Hepatocyte (in vitro differentiated cells): ENCODE measurements around the gene KIAA1958. TPM values are rescaled to one million over a fixed set of nuclear protein-coding genes. Genes with fewer than 3 reads are reported as not detected.
A peak's percentile ranks its signal among the peaks of the same experiment; 100 is the strongest.
"Not testable (repeated sequence)": the region's sequence is repeated elsewhere in the genome, so short reads cannot be mapped to it uniquely, and the experiment has no call there.

Experiments
- DNase-seq: peaks from one replicate; pipeline ENCODE4 v3.0.0-alpha.2; 2016; ENCODE audit warnings: low spot score
- H2AFZ ChIP-seq: fragments of 200-600 bp; sonication (generic); 2 replicates; pipeline ENCODE4 v1.6.0; 2016; ENCODE audit warnings: antibody characterized with exemption, mild to moderate bottlenecking
- H3K27ac ChIP-seq: fragments of 200-600 bp; sonication (generic); 2 replicates; pipeline ENCODE4 v1.5.1; 2016; ENCODE audit warnings: mild to moderate bottlenecking
- H3K27me3 ChIP-seq: fragments of 200-600 bp; sonication (generic); 2 replicates; pipeline ENCODE4 v1.6.1; 2016
- H3K36me3 ChIP-seq: fragments of 200-600 bp; sonication (generic); replicated peaks from 2 replicates; pipeline ENCODE4 v1.5.1; 2016; ENCODE audit warnings: low read depth; ENCODE audit not compliant: insufficient read depth
- H3K4me1 ChIP-seq: fragments of 200-600 bp; sonication (generic); 2 replicates; pipeline ENCODE4 v1.5.1; 2016; ENCODE audit warnings: mild to moderate bottlenecking, moderate library complexity; ENCODE audit not compliant: insufficient read depth
- H3K4me2 ChIP-seq: fragments of 200-600 bp; sonication (generic); 2 replicates; pipeline ENCODE4 v1.6.0; 2016
- H3K4me3 ChIP-seq: fragments of 200-600 bp; sonication (generic); 2 replicates; pipeline ENCODE4 v1.5.1; 2016; ENCODE audit warnings: mild to moderate bottlenecking
- H3K79me2 ChIP-seq: fragments of 200-600 bp; sonication (generic); 2 replicates; pipeline ENCODE4 v1.6.0; 2017; ENCODE audit warnings: mild to moderate bottlenecking
- H3K9me2 ChIP-seq: fragments of 200-600 bp; sonication (generic); replicated peaks from 2 replicates; pipeline ENCODE4 v1.6.0; 2017; ENCODE audit warnings: mild to moderate bottlenecking; ENCODE audit not compliant: insufficient read depth
- H3K9me3 ChIP-seq: fragments of 200-600 bp; sonication (generic); 2 replicates; pipeline ENCODE4 v1.5.1; 2016; ENCODE audit warnings: low read depth, mild to moderate bottlenecking
- H4K20me1 ChIP-seq: fragments of 200-600 bp; sonication (generic); 2 replicates; pipeline ENCODE4 v1.6.0; 2016; ENCODE audit warnings: mild to moderate bottlenecking; ENCODE audit not compliant: insufficient read depth, poor library complexity, severe bottlenecking
- EZH2 ChIP-seq: fragments of 200-600 bp; sonication (generic); IDR thresholded peaks from 2 replicates; pipeline ENCODE4 v1.6.1; 2016; ENCODE audit warnings: antibody characterized with exemption, mild to moderate bottlenecking, borderline replicate concordance
- EZH2phosphoT487 ChIP-seq: fragments of 200-600 bp; sonication (generic); IDR thresholded peaks from one replicate; pipeline ENCODE4 v1.6.1; 2018; ENCODE audit warnings: antibody characterized with exemption, mild to moderate bottlenecking, low read depth, moderate library complexity; ENCODE audit not compliant: unreplicated experiment, severe bottlenecking
- WGBS: methylation state at CpG from one replicate; pipeline ENCODE4 v1.1.6; 2016; ENCODE audit warnings: low lambda C conversion rate; ENCODE audit errors: missing lambda C conversion rate; 5-methylcytosine and 5-hydroxymethylcytosine counted together
- polyA plus RNA-seq: library from polyadenylated mRNA; unstranded; fragments of >200 nt; fragmentation: Nextera tagmentation; extraction: Ambion mirVana; gene quantifications from 2 replicates; pipeline ENCODE4 v1.2.1, GENCODE V29; 2016
- total RNA-seq: library from RNA; depleted of rRNA; stranded (reverse); fragments of >200 nt; gene quantifications from 2 replicates; pipeline ENCODE4 v1.2.3, GENCODE V29; 2014
- TF ChIP-seq, protein P1 (sequence below): fragments of 200-600 bp; sonication (generic); IDR thresholded peaks from 2 replicates; pipeline ENCODE4 v1.5.1; 2016; ENCODE audit warnings: antibody characterized with exemption, mild to moderate bottlenecking; ENCODE audit not compliant: poor library complexity

Gene KIAA1958
- total and polyA plus RNA-seq, 2 experiments from 2014 or later, result 3.5 to 10.1 TPM

- no peaks in the 10 kb centered on the region for H3K36me3 ChIP-seq
- no peaks in the 10 kb centered on the region for H3K9me2 ChIP-seq
- H3K27ac ChIP-seq, result peak overlapping the region; percentile 85
- TF ChIP-seq EZH2phosphoT487 (no peak), EZH2 (no peak)
- DNase-seq, result no peak
- no peaks in the 10 kb centered on the region for H3K9me3 ChIP-seq
- 82% methylated on average over 2 of the region's 2 CpGs for WGBS
- H3K4me3 ChIP-seq, result no peak overlapping the region
- peaks cover 2% of the 10 kb centered on the region for H4K20me1 ChIP-seq
- peaks cover 37% of the 10 kb centered on the region for H3K4me1 ChIP-seq
- H3K27me3 ChIP-seq, result no peaks in the 10 kb centered on the region
- H3K79me2 ChIP-seq, result peaks cover 67% of the 10 kb centered on the region
- no peak overlapping the region for H2AFZ ChIP-seq
- H3K4me2 ChIP-seq, result peak overlapping the region; percentile 23
Measured at GRCh38 chr9:112508377-112508776, 21.8 kb downstream of the KIAA1958 start.

DNA sequence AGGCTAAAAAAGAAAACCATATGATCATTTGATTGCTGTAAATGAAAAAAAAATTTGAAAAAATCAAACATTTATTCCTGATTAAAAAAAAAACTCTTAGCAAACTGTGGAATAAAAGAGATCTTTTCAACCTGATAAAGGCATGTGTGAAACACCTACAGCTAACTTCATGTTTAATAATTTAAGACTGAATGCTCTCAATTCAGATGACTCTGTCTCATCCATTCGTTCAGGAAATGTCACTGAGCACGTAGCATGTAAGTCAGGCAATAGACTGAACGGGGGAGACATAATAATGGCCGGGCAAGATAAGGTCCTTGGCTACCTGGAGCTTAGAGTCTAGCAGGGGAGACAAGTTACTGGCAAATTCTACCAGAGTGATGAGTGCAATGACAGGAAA lies 25.8 kb downstream of the KIAA1958 start:
- H3K27ac ChIP-seq, H3K4me3 ChIP-seq, H3K27me3 ChIP-seq, H3K9me3 ChIP-seq, H2AFZ ChIP-seq, H3K4me2 ChIP-seq, DNase-seq, H4K20me1 ChIP-seq, H3K36me3 ChIP-seq, H3K9me2 ChIP-seq: not testable (repeated sequence)
- peaks cover 58% of the 10 kb centered on the region for H3K79me2 ChIP-seq
- WGBS, result 90% methylated on average over 4 of the region's 4 CpGs
- peaks cover 20% of the 10 kb centered on the region for H3K4me1 ChIP-seq

GRCh38 chr9:112516769-112517168 lies 30.1 kb downstream of the KIAA1958 start:
- TF ChIP-seq, protein P1, sequence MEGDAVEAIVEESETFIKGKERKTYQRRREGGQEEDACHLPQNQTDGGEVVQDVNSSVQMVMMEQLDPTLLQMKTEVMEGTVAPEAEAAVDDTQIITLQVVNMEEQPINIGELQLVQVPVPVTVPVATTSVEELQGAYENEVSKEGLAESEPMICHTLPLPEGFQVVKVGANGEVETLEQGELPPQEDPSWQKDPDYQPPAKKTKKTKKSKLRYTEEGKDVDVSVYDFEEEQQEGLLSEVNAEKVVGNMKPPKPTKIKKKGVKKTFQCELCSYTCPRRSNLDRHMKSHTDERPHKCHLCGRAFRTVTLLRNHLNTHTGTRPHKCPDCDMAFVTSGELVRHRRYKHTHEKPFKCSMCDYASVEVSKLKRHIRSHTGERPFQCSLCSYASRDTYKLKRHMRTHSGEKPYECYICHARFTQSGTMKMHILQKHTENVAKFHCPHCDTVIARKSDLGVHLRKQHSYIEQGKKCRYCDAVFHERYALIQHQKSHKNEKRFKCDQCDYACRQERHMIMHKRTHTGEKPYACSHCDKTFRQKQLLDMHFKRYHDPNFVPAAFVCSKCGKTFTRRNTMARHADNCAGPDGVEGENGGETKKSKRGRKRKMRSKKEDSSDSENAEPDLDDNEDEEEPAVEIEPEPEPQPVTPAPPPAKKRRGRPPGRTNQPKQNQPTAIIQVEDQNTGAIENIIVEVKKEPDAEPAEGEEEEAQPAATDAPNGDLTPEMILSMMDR, result no peak
- TF ChIP-seq EZH2, result no peak
- Histone ChIP-seq H3K9me2 (no peaks in the 10 kb centered on the region), H3K4me1 (no peaks in the 10 kb centered on the region), H4K20me1 (no peaks in the 10 kb centered on the region), H3K36me3 (no peaks in the 10 kb centered on the region), H3K4me3 (no peak overlapping the region), H3K27ac (no peak overlapping the region), H3K9me3 (no peaks in the 10 kb centered on the region), H2AFZ (no peak overlapping the region), H3K4me2 (no peak overlapping the region), H3K79me2 (peaks cover 58% of the 10 kb centered on the region), H3K27me3 (no peaks in the 10 kb centered on the region)
- 93% methylated on average over 2 of the region's 2 CpGs for WGBS
- no peak for DNase-seq

DNA sequence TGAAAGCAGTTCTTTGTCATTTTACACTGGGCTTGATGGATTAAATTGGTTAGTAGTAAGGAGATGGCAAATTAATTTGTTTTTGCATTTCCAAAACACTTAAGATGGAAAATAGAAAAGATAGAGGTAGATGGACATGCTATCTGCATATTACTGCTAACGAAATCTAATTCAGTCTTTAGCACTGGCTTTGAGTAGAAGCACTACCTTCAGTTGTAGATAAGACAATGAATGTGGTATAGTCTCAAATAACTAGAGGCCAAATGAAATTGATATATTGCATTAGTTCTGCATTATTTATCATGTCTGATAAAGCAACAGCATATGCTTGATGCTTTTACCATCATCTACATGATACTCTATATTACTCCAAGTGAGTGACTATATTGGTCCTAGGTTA lies 33.4 kb downstream of the KIAA1958 start:
- Histone ChIP-seq H3K4me2 (no peak overlapping the region), H3K4me3 (no peak overlapping the region), H4K20me1 (no peaks in the 10 kb centered on the region), H2AFZ (no peak overlapping the region), H3K9me2 (no peaks in the 10 kb centered on the region), H3K79me2 (peaks cover 84% of the 10 kb centered on the region), H3K27me3 (no peaks in the 10 kb centered on the region), H3K9me3 (no peaks in the 10 kb centered on the region), H3K36me3 (no peaks in the 10 kb centered on the region), H3K4me1 (no peaks in the 10 kb centered on the region), H3K27ac (no peak overlapping the region)
- WGBS, result 96% methylated on average over 1 of the region's 1 CpG
- TF ChIP-seq, protein P1, result no peak
- no peak for TF ChIP-seq EZH2phosphoT487
- no peak for TF ChIP-seq EZH2
- DNase-seq, result no peak
